CD4-positive, alpha-beta T cell treated with Interleukin-17A for 1 hour (primary cell): ENCODE data around the gene VIL1.
A peak's percentile ranks its signal among the peaks of the same experiment; 100 is the strongest.

Source experiments
- DNase-seq: peaks from one replicate; pipeline ENCODE4 v3.0.0-alpha.2; 2020

The VIL1 gene

GRCh38 chr2:218445602-218446001 lies 26.7 kb downstream of the VIL1 start:
- DNase-seq = no peak

GRCh38 chr2:218446547-218446946 lies 27.6 kb downstream of the VIL1 start:
- no peak for DNase-seq

- DNase-seq = no peak
Measured at GRCh38 chr2:218447072-218447471, 28.1 kb downstream of the VIL1 start.

- DNase-seq = no peak
Measured at GRCh38 chr2:218448934-218449333, 30.0 kb downstream of the VIL1 start.

- DNase-seq = no peak
Measured at GRCh38 chr2:218452079-218452478, 33.2 kb downstream of the VIL1 start.

GRCh38 chr2:218456849-218457248 lies 37.9 kb downstream of the VIL1 start:
- DNase-seq = no peak

- DNase-seq = no peak
Measured at GRCh38 chr2:218458598-218458997, 39.7 kb downstream of the VIL1 start.

- DNase-seq = peak; percentile 42
Measured at GRCh38 chr2:218465987-218466633, 47.2 kb downstream of the VIL1 start.

- DNase-seq = no peak
Measured at GRCh38 chr2:218470448-218470847, 51.5 kb downstream of the VIL1 start.

GRCh38 chr2:218471036-218471435 lies 52.1 kb downstream of the VIL1 start:
- no peak for DNase-seq

- no peak for DNase-seq
Measured at GRCh38 chr2:218471982-218472381, 53.1 kb downstream of the VIL1 start.

- no peak for DNase-seq
Measured at GRCh38 chr2:218472988-218473387, 54.1 kb downstream of the VIL1 start.

GRCh38 chr2:218474527-218474926 lies 55.6 kb downstream of the VIL1 start:
- no peak for DNase-seq

- no peak for DNase-seq
Measured at GRCh38 chr2:218476676-218477075, 57.8 kb downstream of the VIL1 start.

GRCh38 chr2:218477247-218477646 lies 58.3 kb downstream of the VIL1 start:
- DNase-seq = no peak

- no peak for DNase-seq
Measured at GRCh38 chr2:218478544-218478943, 59.6 kb downstream of the VIL1 start.

- no peak for DNase-seq
Measured at GRCh38 chr2:218479595-218479994, 60.7 kb downstream of the VIL1 start.

- peak; percentile 1 for DNase-seq
Measured at GRCh38 chr2:218482651-218483050, 63.7 kb downstream of the VIL1 start.

- DNase-seq = no peak
Measured at GRCh38 chr2:218485986-218486667, 67.2 kb downstream of the VIL1 start.

- no peak for DNase-seq
Measured at GRCh38 chr2:218500501-218501060, 81.7 kb downstream of the VIL1 start.

GRCh38 chr2:218501665-218502064 lies 82.7 kb downstream of the VIL1 start:
- DNase-seq = no peak
